IPS-18c (cell line): ENCODE data around the gene HDGFL3.
"Not testable (repeated sequence)": the region's sequence is repeated elsewhere in the genome, so short reads cannot be mapped to it uniquely, and the experiment has no call there.

Source experiments
- H3K4me3 ChIP-seq: 2 replicates; pipeline ENCODE4 v1.7.0; 2013; ENCODE audit warnings: low read depth, mild to moderate bottlenecking, low read length, moderate library complexity; ENCODE audit not compliant: insufficient read depth
- H3K9me3 ChIP-seq: one replicate; pipeline ENCODE4 v1.6.1; 2013; ENCODE audit warnings: mild to moderate bottlenecking, low read length, moderate library complexity; ENCODE audit not compliant: control insufficient read depth, insufficient read depth

Gene HDGFL3

DNA sequence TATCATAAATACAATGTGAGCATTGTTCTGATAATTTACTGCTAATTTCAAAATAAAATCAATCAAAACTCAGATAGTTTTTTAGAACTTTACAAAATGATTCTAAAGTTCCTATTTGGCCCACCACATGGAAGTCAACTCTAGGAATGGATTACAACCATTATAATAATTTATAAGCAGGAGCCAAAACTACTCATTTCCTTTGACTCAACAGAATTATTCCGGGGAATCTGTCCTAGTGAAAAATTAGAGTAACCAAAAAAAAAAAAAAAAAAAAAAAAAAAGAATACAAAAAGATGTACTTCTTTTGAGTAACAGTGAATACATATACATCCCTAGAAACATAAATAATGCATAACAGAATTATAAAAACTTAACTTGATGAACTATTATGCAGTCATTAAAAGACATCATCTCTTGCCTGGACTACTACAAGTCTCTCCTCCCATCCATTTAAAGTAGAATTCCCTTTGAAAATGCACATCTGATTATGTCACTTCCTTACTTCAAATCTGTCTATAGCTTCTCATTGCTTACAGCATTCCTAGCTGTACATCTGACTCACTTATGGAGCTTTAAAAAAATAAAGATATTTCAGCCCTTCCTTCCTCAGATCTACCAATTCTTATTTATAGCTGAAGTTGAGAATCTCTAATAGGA lies 43.4 kb downstream of the HDGFL3 start:
- Histone ChIP-seq H3K4me3 (no peak overlapping the region), H3K9me3 (no peaks in the 10 kb centered on the region)

DNA sequence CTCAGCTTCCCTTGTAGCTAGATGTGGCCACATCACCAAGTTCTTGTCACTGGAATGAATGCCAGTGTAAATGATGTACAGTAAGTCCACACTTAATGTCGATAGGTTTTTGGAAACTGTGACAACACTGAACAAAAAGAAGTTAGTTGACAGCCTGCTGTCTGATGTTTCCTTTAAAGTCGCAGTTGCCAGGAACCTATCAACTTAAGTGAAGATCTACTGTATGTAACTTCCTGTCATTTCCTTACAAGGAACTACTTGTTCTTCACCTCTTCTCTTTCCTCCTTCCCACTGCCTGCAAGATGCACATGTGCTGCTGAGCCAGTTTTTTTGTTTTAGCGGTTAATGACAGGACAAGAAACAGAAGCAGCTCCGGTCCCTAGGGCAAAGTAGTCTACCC lies 44.6 kb downstream of the HDGFL3 start:
- Histone ChIP-seq H3K9me3 (no peaks in the 10 kb centered on the region), H3K4me3 (no peak overlapping the region)

DNA sequence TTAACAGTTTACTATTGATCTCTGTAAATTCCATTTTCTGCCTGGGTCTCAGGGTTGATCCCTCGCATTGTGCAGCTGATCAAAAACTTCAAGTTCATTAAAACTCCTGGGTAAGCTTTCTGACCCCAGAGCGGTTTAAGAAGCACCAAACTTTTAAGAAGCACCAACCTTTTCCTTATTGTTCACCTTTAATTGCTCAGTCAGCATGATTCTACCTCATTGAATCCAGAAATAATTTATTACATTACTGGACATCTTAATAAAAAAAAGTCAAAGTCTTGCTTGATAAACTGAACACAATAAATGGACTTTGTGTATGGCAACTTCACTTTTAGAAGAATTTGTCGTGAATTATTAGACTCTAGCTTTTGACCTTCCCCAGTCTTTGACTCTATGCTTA lies 46.9 kb downstream of the HDGFL3 start:
- no peaks in the 10 kb centered on the region for H3K9me3 ChIP-seq
- H3K4me3 ChIP-seq = no peak overlapping the region

DNA sequence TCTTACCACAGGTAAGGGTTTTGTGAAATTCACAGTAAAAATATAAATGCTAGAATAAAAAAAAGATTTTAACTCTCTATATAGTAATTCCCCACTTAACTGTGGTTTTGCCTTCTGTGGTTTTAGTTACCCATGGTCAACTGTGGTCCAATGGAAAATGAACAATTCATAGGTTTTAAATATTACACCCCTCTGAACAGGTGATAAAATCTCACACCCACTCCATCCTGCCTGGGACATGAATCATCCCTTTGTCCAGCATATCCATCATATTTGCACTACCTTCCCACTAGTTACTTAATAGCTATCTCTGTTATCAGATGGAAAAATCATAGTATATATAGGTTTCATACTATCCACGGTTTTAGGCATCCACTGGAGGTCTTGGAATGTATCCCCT lies 49.2 kb downstream of the HDGFL3 start:
- H3K4me3 ChIP-seq = no peak overlapping the region
- H3K9me3 ChIP-seq = no peaks in the 10 kb centered on the region

DNA sequence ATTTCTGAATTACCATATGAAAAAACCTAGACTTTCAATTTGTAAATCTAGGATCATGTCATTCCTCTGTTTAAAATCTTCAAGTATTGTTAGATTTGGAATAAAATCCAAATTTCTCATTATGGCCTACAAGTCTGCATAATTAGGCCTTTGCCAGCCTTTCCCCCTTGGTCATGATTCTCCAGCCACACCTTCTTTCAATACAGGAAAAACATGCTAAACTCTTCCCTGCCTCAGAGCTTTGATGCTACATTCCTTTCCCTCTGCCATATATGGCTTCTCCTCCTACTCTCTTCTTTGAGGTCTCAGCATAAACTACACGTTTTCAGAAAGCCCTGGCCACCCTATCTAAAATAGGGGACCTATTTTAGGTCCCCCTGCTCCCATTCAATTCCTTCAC lies 51.7 kb downstream of the HDGFL3 start:
- H3K9me3 ChIP-seq = no peaks in the 10 kb centered on the region
- H3K4me3 ChIP-seq = no peak overlapping the region

DNA sequence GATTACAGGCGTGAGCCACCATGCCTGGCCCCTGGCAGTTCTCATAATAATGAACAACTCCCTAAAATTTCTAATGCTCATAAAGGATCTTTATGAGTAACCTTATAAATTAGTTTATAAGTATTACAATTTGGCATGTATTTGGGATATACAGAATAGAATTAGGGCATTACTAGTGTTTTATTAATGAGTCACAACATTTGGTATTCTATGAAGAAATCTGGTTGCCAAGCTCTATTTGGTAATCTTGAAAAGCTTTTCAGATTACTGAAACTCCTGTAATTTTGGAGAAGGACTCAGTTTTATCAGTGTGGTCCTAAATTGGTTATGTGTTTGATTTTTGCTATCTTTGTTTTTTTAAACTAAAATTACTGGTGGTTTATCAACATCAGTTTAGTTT lies 54.3 kb downstream of the HDGFL3 start:
- no peaks in the 10 kb centered on the region for H3K9me3 ChIP-seq
- H3K4me3 ChIP-seq = no peak overlapping the region

DNA sequence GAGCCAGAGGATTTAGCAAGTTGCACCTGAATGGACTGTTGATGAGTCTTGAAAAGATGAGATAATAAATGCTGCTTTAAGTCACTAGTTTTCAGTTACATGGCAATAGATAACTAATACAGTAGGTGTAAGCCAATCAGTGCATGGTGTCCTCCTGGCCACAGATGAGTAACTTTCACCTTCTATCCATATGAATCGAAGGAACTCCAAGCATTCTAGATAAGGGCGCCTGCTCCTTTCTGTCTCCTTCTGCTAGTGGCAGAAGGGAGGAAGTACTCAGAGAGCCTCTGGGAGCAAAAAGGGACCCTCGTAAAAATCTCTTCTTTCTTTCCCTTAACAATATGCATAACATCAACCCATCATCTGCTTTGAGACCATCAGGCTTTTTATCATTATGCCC lies 62.9 kb downstream of the HDGFL3 start:
- no peaks in the 10 kb centered on the region for H3K9me3 ChIP-seq
- H3K4me3 ChIP-seq = no peak overlapping the region

DNA sequence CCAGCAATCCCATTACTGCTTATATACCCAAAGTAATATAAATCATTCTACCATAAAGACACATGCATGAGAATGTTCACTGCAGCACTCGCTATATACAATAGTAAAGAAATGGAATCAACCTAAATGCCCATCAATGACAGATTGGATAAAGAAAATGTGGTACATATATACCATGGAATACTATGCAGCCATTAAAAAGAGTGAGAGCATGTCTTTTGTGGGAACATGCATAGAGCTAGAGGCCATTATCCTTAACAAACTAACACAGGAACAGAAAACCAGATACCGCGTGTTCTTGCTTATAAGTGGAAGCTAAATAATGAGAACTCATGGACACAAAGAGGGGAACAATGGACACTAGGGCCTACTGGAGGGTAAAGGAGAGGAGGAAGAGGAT lies 65.5 kb downstream of the HDGFL3 start:
- H3K4me3 ChIP-seq, H3K9me3 ChIP-seq: not testable (repeated sequence)

DNA sequence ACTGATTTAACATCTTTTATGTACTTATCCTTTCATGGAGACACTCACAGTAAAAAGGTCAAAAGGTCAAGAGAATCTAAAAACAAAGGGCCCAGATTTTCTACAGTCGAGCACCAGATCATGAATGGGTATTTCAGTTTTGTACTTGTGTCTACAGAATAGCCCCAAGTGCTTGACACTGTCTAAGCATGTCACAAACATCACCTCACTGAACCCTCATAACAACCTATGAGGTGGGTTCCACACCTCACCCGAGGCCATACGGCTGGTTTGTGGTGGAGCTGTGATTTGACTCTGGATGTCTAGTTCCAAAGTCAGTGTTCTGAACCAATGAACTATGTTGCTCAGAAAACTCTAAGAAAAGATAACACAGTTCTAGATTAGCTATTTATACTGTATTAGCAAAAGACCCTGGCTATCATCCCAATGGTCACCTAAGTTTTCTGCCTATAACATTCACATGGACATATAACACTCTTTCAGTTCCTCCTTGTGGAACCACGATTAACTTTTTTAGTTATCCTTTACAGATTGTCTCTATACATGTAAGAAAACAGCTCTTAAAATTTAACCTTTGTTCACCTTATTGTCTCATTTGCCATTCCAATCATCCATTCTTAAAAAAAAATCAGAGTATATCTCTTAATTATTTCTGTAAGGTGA lies 74.6 kb downstream of the HDGFL3 start:
- no peak overlapping the region for H3K4me3 ChIP-seq
- no peaks in the 10 kb centered on the region for H3K9me3 ChIP-seq

DNA sequence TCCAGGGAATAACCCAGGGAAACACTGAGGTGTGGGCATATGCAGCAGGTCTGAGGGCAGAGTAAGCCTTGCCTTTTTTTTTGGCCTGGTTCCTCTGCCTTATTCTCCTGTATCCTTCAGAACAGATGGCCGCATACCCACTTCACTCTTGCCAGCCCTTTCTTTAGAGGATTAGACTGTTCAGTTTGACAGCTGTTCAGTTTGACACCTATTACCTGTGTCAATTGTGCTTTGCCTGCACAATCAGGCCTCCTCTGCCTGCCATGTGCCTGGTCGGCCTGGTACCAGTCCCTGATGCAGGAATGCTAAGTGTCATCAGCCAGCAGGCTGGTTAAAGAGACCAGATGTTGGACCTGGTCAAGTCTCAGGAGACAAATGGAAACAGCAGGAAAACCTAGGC lies 77.8 kb downstream of the HDGFL3 start:
- Histone ChIP-seq H3K9me3 (no peaks in the 10 kb centered on the region), H3K4me3 (no peak overlapping the region)

DNA sequence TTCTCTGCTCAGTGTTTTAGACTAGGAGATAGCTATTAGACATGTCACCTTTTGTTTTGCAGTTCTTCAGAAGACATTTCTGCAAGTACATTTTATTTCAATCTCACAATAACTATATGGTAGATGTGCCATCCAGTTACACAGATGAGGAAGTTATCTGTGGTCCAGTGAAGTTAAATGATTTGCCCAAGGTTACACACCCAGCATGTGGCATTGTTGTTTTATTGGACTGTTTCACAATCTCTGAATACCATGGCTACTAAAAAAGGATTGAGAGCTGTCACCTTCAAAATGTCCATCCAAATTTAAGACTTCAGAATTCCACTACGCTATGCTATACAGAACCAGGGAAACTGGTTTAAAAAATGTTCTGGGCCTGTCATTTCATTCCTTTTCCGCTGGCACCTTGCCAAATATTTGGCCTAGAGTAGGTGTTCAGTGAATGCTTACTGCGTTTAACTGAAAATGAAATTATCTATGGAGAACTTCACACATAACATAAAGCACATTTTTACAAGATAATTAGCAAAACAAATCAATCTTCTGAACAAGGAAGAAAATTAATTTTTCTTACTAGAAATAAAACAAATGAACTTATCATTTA lies 80.0 kb downstream of the HDGFL3 start:
- H3K9me3 ChIP-seq = no peaks in the 10 kb centered on the region
- no peak overlapping the region for H3K4me3 ChIP-seq

DNA sequence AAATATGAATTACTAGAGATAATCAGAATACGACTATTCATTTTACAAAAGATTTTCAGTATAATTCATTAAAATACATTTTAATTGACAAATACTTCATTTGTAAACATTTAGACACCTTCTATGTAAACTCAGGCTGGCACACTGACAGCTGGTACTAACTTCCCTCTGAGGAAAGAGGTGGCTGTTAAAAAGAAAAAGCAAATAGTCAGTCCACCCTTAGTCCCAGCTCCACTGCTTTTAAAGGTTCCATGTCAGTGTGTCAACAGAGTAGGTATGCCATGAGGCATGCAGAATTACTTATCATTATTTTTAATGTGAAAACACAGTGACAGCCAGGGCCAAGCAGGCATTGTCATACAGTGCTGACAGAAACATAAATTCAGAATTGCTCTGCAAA lies 84.1 kb downstream of the HDGFL3 start:
- Histone ChIP-seq H3K4me3 (no peak overlapping the region), H3K9me3 (no peaks in the 10 kb centered on the region)

DNA sequence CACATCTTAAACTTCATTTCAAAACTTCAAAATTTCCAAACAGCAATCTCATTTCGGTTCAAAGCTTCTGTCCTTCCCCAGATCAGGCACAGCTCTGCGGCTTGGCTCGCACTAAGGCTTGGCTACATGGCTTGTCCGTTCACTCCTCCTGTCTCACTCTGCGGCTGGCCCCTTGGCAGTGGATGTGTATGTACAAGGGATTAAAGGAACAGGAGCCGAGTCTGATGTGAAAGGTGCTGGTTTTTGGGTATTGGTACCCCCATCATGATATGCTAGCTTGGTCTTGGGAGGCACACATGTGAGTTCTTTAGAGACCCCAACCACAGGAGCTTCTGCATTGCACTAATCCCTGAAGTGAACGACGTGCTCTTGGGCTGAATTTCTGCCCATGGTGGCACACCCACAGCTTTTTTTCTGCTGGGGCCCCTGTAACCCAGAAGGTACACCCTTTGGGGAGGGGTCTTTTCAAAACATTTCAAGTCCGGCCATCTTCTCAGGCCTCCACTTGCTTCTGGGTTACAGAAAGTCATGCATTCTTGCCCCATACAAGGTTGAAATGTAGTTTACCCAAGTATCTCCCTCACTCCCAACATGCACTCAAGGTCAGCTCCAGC lies 87.5 kb downstream of the HDGFL3 start:
- H3K4me3 ChIP-seq = no peak overlapping the region
- H3K9me3 ChIP-seq = no peaks in the 10 kb centered on the region

DNA sequence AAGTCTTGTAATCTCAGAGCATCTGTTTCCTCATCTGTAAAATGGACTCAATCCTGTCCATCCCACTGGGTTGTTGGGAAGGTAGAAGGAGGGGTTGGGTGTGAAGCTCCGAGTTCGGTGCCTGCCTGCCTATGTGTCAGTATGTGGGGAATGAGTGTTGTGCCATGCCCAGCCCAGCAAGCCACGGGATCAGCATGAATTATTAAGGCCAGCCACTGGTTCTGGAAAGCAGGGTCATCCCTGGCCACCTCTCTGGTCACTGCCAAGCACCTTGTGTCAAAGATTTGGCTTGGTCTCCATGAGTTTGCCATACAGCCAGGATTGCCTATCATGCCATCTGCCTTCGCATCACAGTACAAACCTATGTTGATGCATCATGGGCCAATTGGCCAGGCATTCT lies 88.7 kb downstream of the HDGFL3 start:
- Histone ChIP-seq H3K9me3 (no peaks in the 10 kb centered on the region), H3K4me3 (no peak overlapping the region)

DNA sequence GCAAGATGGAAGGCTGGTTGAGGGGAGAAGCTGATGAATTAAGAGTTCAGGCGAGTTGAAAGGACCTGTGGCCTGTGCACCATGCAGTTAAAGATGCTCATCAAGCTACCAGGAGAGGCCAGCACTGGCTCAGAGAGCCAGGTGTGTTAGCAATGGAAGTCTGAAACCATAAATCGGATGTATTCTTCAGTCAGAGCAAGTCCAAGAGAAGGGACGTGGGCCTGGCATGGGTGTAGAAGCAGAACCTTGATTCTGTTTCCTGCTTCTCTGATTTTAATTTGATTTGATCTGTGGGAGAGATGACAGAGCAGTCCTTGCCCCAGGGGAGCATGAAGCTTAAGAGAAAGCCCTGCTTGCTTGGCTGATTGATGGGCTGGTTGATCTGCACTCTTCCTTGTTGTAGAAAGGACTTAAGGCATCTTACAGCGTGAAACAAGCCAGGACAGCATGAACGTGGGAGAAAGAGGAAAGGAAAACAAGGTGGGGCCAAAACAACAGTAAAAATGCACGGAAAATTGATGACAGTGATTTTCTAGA lies 89.3 kb downstream of the HDGFL3 start:
- Histone ChIP-seq H3K4me3 (no peak overlapping the region), H3K9me3 (no peaks in the 10 kb centered on the region)

DNA sequence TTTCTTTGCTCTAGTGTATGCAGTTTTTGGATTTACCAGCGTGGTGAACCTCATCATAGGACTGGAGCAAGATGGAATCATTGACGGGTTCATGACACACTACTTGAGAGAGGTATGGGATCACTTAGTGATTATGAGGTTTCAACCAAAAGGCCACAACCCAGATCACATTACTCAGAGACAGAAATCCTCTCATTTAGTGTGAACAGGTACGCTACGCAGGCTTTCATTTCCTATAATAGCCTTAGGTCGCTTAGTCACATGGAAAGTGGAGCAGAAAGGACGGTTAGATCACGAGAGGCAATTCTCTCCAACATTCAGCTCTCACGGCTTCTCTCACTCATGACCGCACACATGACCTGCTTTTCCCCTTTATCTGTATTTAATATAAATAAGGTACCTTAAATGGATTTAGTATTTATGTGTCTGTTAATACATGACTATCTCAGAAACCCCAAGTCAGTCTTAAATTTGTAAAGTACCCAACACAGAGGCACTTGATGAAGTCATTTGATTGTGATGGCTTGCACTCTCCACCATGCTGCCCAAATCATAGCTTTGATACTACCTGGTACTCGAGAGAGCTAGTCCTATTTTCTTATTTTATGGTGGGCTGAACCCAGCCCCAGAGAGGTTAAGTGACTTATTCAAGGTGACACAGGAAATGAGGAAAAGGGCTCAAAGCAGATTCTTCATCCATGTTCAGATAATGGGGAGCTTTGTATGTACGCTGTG lies 91.6 kb downstream of the HDGFL3 start:
- H3K9me3 ChIP-seq = no peaks in the 10 kb centered on the region
- no peak overlapping the region for H3K4me3 ChIP-seq

DNA sequence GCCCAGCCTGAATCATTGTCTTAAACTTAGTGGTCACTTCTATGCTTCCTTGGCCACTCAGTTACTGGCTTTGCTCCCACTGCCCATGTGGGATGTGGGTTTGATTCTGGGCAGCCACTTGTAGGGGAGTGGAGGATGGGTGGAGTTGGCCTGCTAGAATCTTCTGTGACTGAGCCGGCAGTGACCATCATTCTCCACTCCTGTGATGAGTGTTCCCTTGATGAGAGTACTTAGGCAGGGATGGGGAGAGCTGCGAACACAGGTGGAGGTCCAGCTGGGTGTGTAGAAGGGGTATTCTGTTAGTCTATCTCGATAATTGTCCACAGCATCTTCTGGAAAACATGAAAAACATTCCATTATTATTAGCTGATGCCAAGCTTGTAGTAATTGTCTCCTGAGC lies 92.2 kb downstream of the HDGFL3 start:
- Histone ChIP-seq H3K9me3 (no peaks in the 10 kb centered on the region), H3K4me3 (no peak overlapping the region)
